Tibial artery (tissue), 4 donors: ENCODE results near the gene NTM.

Experiments used
- DNase-seq, 2 donors: peaks; one replicate each; pipeline ENCODE4 v3.0.0-alpha.2; 2019
- H3K27ac ChIP-seq, 2 donors: fragments of 200-600 bp; sonication (generic) in 1 of 2; 1 replicate in 1 of 2; 2 replicates in 1 of 2; pipeline ENCODE4 v1.5.1; 2018 to 2019; ENCODE audit warnings: mild to moderate bottlenecking in 1 of 2
- H3K27me3 ChIP-seq, 2 donors: fragments of 200-600 bp; sonication (generic) in 1 of 2; one replicate each; pipeline versions ENCODE4 v1.5.1 to v1.6.0; 2016 to 2019
- H3K36me3 ChIP-seq, 3 donors: fragments of 200-600 bp; sonication (generic) in 2 of 3; one replicate each; pipeline ENCODE4 v1.5.1; 2016 to 2019; ENCODE audit warnings: mild to moderate bottlenecking in 2 of 3
- H3K4me1 ChIP-seq, 4 donors: fragments of 200-600 bp; sonication (generic) in 2 of 4; 1 replicate in 3 of 4; 2 replicates in 1 of 4; pipeline ENCODE4 v1.5.1; 2016 to 2019
- H3K4me3 ChIP-seq, 2 donors: fragments of 200-600 bp; sonication (generic) in 1 of 2; 1 replicate in 1 of 2; 2 replicates in 1 of 2; pipeline ENCODE4 v1.5.1; 2018 to 2019; ENCODE audit warnings: mild to moderate bottlenecking in 2 of 2
- H3K9me3 ChIP-seq, 3 donors: fragments of 200-600 bp; sonication (generic) in 1 of 3; one replicate each; pipeline ENCODE4 v1.5.1; 2016 to 2019
- intact Hi-C: fragments of 100-400 bp; cut with DNase I; formaldehyde crosslinking; loops from one replicate; pipeline ENCODE4 v1.15.0; 2023; ENCODE audit warnings: low total_unique reads
- TF ChIP-seq, protein P1 (sequence below), 2 experiments: fragments of 200-600 bp in 1 of 2; fragments of 450-650 bp in 1 of 2; IDR thresholded peaks; one replicate each; pipeline ENCODE4 v1.5.1; 2017 to 2019; ENCODE audit warnings: antibody characterized with exemption in 2 of 2, mild to moderate bottlenecking in 1 of 2, moderate library complexity in 1 of 2

Gene NTM

DNA sequence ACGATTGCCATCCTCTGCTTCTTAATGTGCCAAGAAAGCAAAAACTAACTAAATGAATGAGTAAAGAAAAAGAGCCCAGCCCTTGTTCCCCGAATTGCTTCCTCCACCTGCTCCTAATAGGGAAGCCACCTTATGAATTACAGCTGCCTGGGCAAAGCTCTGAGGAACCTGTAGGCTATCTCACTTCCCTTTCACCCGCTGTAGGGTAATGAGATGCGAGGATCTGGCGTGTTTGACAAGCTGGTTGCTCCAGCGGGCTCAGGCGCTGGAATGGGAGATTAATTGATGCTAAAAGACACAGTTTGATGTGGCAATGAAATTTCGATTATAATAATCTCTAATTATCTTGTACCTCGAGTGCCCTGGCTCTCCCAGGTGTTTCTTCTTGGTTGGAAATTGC lies 256.4 kb downstream of the NTM start:
- intact Hi-C loops = no loop called here
- Histone ChIP-seq H3K9me3 (no peaks in the 10 kb centered on the region), H3K4me3 (no peak overlapping the region), H3K27me3 (no peaks in the 10 kb centered on the region), H3K4me1 (no peaks in the 10 kb centered on the region), H3K36me3 (no peaks in the 10 kb centered on the region), H3K27ac (no peak overlapping the region)
- no peak for DNase-seq
- TF ChIP-seq, protein P1, sequence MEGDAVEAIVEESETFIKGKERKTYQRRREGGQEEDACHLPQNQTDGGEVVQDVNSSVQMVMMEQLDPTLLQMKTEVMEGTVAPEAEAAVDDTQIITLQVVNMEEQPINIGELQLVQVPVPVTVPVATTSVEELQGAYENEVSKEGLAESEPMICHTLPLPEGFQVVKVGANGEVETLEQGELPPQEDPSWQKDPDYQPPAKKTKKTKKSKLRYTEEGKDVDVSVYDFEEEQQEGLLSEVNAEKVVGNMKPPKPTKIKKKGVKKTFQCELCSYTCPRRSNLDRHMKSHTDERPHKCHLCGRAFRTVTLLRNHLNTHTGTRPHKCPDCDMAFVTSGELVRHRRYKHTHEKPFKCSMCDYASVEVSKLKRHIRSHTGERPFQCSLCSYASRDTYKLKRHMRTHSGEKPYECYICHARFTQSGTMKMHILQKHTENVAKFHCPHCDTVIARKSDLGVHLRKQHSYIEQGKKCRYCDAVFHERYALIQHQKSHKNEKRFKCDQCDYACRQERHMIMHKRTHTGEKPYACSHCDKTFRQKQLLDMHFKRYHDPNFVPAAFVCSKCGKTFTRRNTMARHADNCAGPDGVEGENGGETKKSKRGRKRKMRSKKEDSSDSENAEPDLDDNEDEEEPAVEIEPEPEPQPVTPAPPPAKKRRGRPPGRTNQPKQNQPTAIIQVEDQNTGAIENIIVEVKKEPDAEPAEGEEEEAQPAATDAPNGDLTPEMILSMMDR (IDR thresholded peaks at IDR 0.05) = no peak

GRCh38 chr11:131628739-131629138 lies 258.3 kb downstream of the NTM start:
- intact Hi-C loops = no loop called here
- H3K9me3 ChIP-seq = no peaks in the 10 kb centered on the region
- no peak for DNase-seq
- no peak overlapping the region for H3K4me3 ChIP-seq
- H3K27me3 ChIP-seq = no peaks in the 10 kb centered on the region
- no peaks in the 10 kb centered on the region for H3K36me3 ChIP-seq
- no peaks in the 10 kb centered on the region for H3K4me1 ChIP-seq
- no peak overlapping the region for H3K27ac ChIP-seq
- TF ChIP-seq, protein P1 (IDR thresholded peaks at IDR 0.05) = no peak

- H3K27me3 ChIP-seq = peaks cover 0 to 3% of the 10 kb centered on the region in 2 donors
- H3K36me3 ChIP-seq = no peaks in the 10 kb centered on the region
- H3K9me3 ChIP-seq = no peaks in the 10 kb centered on the region
- H3K4me1 ChIP-seq = no peaks in the 10 kb centered on the region
- H3K4me3 ChIP-seq = no peak overlapping the region
- no peak overlapping the region for H3K27ac ChIP-seq
- intact Hi-C loops = no loop called here
- TF ChIP-seq, protein P1 (IDR thresholded peaks at IDR 0.05) = no peak
- DNase-seq = no peak
These were observed 259.6 kb downstream of the NTM start for GRCh38 chr11:131629925-131630540.

DNA sequence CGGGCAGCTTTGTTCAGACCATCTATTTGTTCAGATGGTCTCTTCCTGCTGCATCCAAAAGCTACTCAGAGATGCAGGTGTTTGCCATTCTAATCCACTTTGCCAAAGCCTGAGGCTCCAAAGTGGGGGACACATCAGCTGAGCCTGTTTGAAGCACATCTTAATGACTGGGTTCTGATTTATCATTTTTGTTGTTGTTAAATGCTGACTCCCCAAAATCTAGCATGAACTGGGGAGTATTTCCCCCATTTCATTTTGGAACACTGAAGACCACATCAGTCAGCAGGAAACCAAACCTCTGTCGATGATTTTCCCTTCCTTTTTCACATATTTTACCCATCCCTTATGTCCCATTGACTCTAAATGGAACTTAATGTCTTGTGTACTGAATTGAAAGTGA lies 262.6 kb downstream of the NTM start:
- Histone ChIP-seq H3K4me3 (no peak overlapping the region), H3K9me3 (no peaks in the 10 kb centered on the region), H3K27me3 (peaks cover 0 to 3% of the 10 kb centered on the region in 2 donors), H3K4me1 (no peaks in the 10 kb centered on the region), H3K27ac (no peak overlapping the region), H3K36me3 (no peaks in the 10 kb centered on the region)
- intact Hi-C loops = no loop called here
- TF ChIP-seq, protein P1 (IDR thresholded peaks at IDR 0.05) = no peak
- DNase-seq = no peak

DNA sequence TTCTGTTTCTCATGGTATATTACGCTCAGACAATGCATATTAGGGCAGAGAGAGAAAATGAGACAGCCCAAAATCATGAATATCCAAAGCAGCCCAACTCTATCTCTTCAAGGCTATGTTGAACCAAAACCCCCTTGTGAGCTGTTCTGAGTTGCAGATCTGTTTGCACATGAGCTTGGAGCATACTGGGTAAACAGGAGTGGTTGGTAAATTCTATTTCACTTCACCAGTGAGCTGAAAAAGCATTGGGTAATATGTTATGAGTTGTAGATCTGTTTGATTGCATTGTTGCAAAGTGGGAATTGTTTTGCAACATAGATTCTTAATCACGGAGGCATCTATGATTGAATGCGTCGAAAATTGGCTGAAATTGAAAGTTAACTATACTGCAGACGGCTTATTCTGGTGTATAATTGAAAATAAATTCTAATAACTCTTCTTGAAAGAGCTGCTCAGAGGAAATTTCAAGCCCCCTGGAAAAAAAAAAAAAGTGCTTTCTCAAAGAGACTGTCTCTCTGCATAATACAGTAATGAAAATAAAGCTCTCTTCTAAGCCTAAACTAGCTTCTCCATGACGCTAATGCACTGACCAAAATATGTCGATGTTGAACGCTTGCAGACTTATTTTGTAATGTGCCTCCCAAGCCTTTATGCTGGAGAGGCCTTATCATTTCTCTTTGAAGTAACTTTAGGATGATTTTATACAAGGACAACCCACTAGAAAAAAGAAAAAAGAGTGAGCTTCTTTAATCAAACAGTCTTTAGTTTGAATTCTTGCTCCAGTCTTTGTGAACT lies 263.7 kb downstream of the NTM start:
- Histone ChIP-seq H3K36me3 (no peaks in the 10 kb centered on the region), H3K9me3 (no peaks in the 10 kb centered on the region), H3K4me3 (no peak overlapping the region), H3K27me3 (peaks cover 0 to 3% of the 10 kb centered on the region in 2 donors), H3K4me1 (no peaks in the 10 kb centered on the region), H3K27ac (no peak overlapping the region)
- DNase-seq = no peak
- TF ChIP-seq, protein P1 (IDR thresholded peaks at IDR 0.05) = no peak
- intact Hi-C loops = no loop called here
